HepG2 (cell line): ENCODE measurements around the gene GPR62. TPM values are rescaled to one million over a fixed set of nuclear protein-coding genes. Genes with fewer than 3 reads are reported as not detected.

ENCODE experiments used
- AHDC1 ChIP-seq: sonication (generic); formaldehyde crosslinking; IDR thresholded peaks from 2 replicates; pipeline ENCODE4 v1.5.1; 2020; ENCODE audit warnings: mild to moderate bottlenecking, missing genetic modification reagents, borderline replicate concordance
- ATF3 ChIP-seq: sonication (generic); formaldehyde crosslinking; IDR thresholded peaks from 2 replicates; pipeline ENCODE4 v1.4.0; 2020; ENCODE audit warnings: missing genetic modification reagents
- CENPX ChIP-seq: sonication (generic); formaldehyde crosslinking; IDR thresholded peaks from 2 replicates; pipeline ENCODE4 v1.9.0; 2021; ENCODE audit warnings: mild to moderate bottlenecking, missing genetic modification reagents, moderate library complexity
- CSRNP1 ChIP-seq: sonication (generic); formaldehyde crosslinking; IDR thresholded peaks from 2 replicates; pipeline ENCODE4 v1.8.1; 2023; ENCODE audit warnings: mild to moderate bottlenecking, missing genetic modification reagents
- DPF2 ChIP-seq: sonication (generic); formaldehyde crosslinking; IDR thresholded peaks from 2 replicates; pipeline ENCODE4 v1.4.0; 2020; ENCODE audit warnings: mild to moderate bottlenecking, low read depth, missing genetic modification reagents, borderline replicate concordance
- GRHL1 ChIP-seq: sonication (generic); formaldehyde crosslinking; conservative IDR thresholded peaks from 2 replicates; pipeline ENCODE4 v1.8.0; 2022; ENCODE audit warnings: missing genetic modification reagents
- HOXA7 ChIP-seq: sonication (generic); formaldehyde crosslinking; IDR thresholded peaks from 2 replicates; pipeline ENCODE4 v1.8.1; 2022; ENCODE audit warnings: mild to moderate bottlenecking, missing genetic modification reagents, moderate library complexity
- NFKB2 ChIP-seq: sonication (generic); formaldehyde crosslinking; IDR thresholded peaks from 2 replicates; pipeline ENCODE4 v1.4.0; 2020; ENCODE audit warnings: missing genetic modification reagents, borderline replicate concordance
- PHF21A ChIP-seq: sonication (generic); formaldehyde crosslinking; IDR thresholded peaks from 2 replicates; pipeline ENCODE4 v1.5.0; 2020; ENCODE audit warnings: mild to moderate bottlenecking, missing genetic modification reagents
- SOX6 ChIP-seq, 2 experiments: fragments of 450-650 bp in 1 of 2; sonication (generic) in 1 of 2; formaldehyde crosslinking in 1 of 2; IDR thresholded peaks; 2 replicates each; pipeline versions ENCODE4 v1.4.0 to v1.6.1; 2017 to 2020; ENCODE audit warnings: antibody characterized with exemption in 1 of 2, mild to moderate bottlenecking in 1 of 2, missing genetic modification reagents in 1 of 2
- TCF7L2 ChIP-seq: IDR thresholded peaks from 2 replicates; pipeline ENCODE4 v1.6.1; 2011; ENCODE audit warnings: mild to moderate bottlenecking, low read depth, low read length, moderate library complexity
- TP53 ChIP-seq: sonication (generic); formaldehyde crosslinking; conservative IDR thresholded peaks from 2 replicates; pipeline ENCODE4 v1.4.0; 2020; ENCODE audit warnings: missing genetic modification reagents
- ZBTB7B ChIP-seq: sonication (generic); formaldehyde crosslinking; IDR thresholded peaks from 2 replicates; pipeline ENCODE4 v1.4.0; 2020; ENCODE audit warnings: missing genetic modification reagents
- ZNF326 ChIP-seq: sonication (generic); formaldehyde crosslinking; IDR thresholded peaks from 2 replicates; pipeline ENCODE4 v1.4.0; 2020; ENCODE audit warnings: missing genetic modification reagents, borderline replicate concordance
- ZNF446 ChIP-seq: sonication (generic); formaldehyde crosslinking; IDR thresholded peaks from 2 replicates; pipeline ENCODE4 v1.5.0; 2020; ENCODE audit warnings: mild to moderate bottlenecking, missing genetic modification reagents
- ZNF496 ChIP-seq: sonication (generic); formaldehyde crosslinking; IDR thresholded peaks from 2 replicates; pipeline ENCODE4 v1.8.1; 2023; ENCODE audit warnings: mild to moderate bottlenecking, moderate library complexity, missing genetic modification reagents; ENCODE audit not compliant: insufficient replicate concordance
- ZNF546 ChIP-seq: sonication (generic); formaldehyde crosslinking; conservative IDR thresholded peaks from 2 replicates; pipeline ENCODE4 v1.8.1; 2023; ENCODE audit warnings: mild to moderate bottlenecking, missing genetic modification reagents
- ZNF644 ChIP-seq: IDR thresholded peaks from 2 replicates; pipeline ENCODE4 v1.6.1; 2016; ENCODE audit warnings: low read depth
- polyA plus RNA-seq, 8 experiments: library from polyadenylated mRNA; depleted of rRNA in 3 of 8; stranded (reverse) in 7 of 8; unstranded in 1 of 8; fragments of >200 nt; fragmentation: Illumina TruSeq in 4 of 8; extraction: Trizol in 4 of 8; gene quantifications; 2 replicates each; pipeline versions ENCODE4 v1.2.1 to v1.2.3, GENCODE V29; 2011 to 2016; ENCODE audit warnings: low read depth in 4 of 8, missing spikeins in 1 of 8, mixed read lengths in 1 of 8; ENCODE audit not compliant: insufficient read depth in 1 of 8
- total RNA-seq, 5 experiments: library from RNA; depleted of rRNA; stranded (reverse); fragments of >200 nt; fragmentation: Illumina TruSeq; extraction: Trizol; gene quantifications; 2 replicates each; pipeline ENCODE4 v1.2.3, GENCODE V29; 2016; ENCODE audit warnings: low read depth in 1 of 5

Gene GPR62
- total and polyA plus RNA-seq, 2 of the 13 experiments (the other 11 are each of a cell fraction or from before 2014, with no cell fraction given): not detected

GRCh38 chr3:51967384-51968169 is 12.4 kb downstream of the GPR62 start, which contains the start of gene PCBP4 (continued):
- peak; percentile 97 for TF ChIP-seq ZNF326 (CRISPR knock-in tag)
- no peak for TF ChIP-seq DPF2 (CRISPR knock-in tag)
- no peak for TF ChIP-seq CENPX (CRISPR knock-in tag)
- 0 out of 2 replicates have a peak, but pooled peaks have one; percentile 9 for TF ChIP-seq ATF3 (CRISPR knock-in tag)
- no peak for TF ChIP-seq ZNF496 (CRISPR knock-in tag)
- no peak for TF ChIP-seq TCF7L2
- TF ChIP-seq GRHL1 (CRISPR knock-in tag): no peak
- TF ChIP-seq ZNF644 (CRISPR knock-in tag): no peak
- no peak for TF ChIP-seq HOXA7 (CRISPR knock-in tag)
- TF ChIP-seq ZBTB7B (CRISPR knock-in tag): peak; percentile 20; the same call in 1 of the 2 replicates
- TF ChIP-seq TP53 (CRISPR knock-in tag): no peak
- peak; percentile 22; the same call in 1 of the 2 replicates for TF ChIP-seq PHF21A (CRISPR knock-in tag)
- 0 out of 2 replicates have a peak, but pooled peaks have one; percentile 20 for TF ChIP-seq CSRNP1 (CRISPR knock-in tag)
- 0 out of 2 replicates have a peak, but pooled peaks have one; percentile 51 for TF ChIP-seq NFKB2 (CRISPR knock-in tag)
- TF ChIP-seq AHDC1 (CRISPR knock-in tag): no peak
- TF ChIP-seq ZNF446 (CRISPR knock-in tag): peak; percentile 64; the same call in 1 of the 2 replicates
- no peak for TF ChIP-seq SOX6 (IDR thresholded peaks at IDR 0.05)
- TF ChIP-seq SOX6 (CRISPR knock-in tag; IDR thresholded peaks at IDR 0.05): no peak
- TF ChIP-seq ZNF546 (CRISPR knock-in tag): no peak
